IMR-90 (cell line): ENCODE results near the gene OR1J4. TPM values are rescaled to one million over a fixed set of nuclear protein-coding genes. Genes with fewer than 3 reads are reported as not detected.

Source experiments
- ATAC-seq: fragments of 200-7000 bp; cut with Tn5 transposase; 2 replicates; pipeline ENCODE4 v1.9.1; 2020; ENCODE audit warnings: low read depth, mild to moderate bottlenecking, moderate library complexity
- BruUV-seq: library from RNA; stranded (reverse); fragments of 400-500 nt; replicated peaks from 2 replicates; lab custom pipeline; 2021; lab: Mats Ljungman, UMichigan
- CTCF ChIA-PET: fragments of 300-600 bp; formaldehyde crosslinking; extraction: SDS; loops from one replicate; lab custom pipeline; 2021; ENCODE audit warnings: antibody characterized with exemption; lab: Yijun Ruan, JAX
- POLR2A ChIA-PET: fragments of 300-600 bp; sonication (Branson Sonifier 250); formaldehyde crosslinking; loops from one replicate; lab custom pipeline; 2022; ENCODE audit warnings: antibody characterized with exemption; ENCODE audit not compliant: unreplicated experiment; lab: Charles Lee
- DNase-seq: peaks from one replicate; pipeline ENCODE4 v3.0.0; 2013
- H2AFZ ChIP-seq: replicated peaks from 2 replicates; pipeline ENCODE3; 2013; ENCODE audit warnings: low read length, mild to moderate bottlenecking; ENCODE audit not compliant: poor library complexity
- H2AK5ac ChIP-seq: 2 replicates; pipeline ENCODE4 v1.6.1; 2013; ENCODE audit warnings: low read depth, low read length, inconsistent platforms
- H2AK9ac ChIP-seq: replicated peaks from 2 replicates; pipeline ENCODE3; 2013; ENCODE audit warnings: mild to moderate bottlenecking, low read depth, low read length, moderate library complexity; ENCODE audit not compliant: poor library complexity
- H2BK120ac ChIP-seq: 2 replicates; pipeline ENCODE4 v1.6.1; 2013; ENCODE audit warnings: low read depth, low read length, inconsistent platforms
- H2BK15ac ChIP-seq: 3 replicates; pipeline ENCODE4 v1.6.1; 2013; ENCODE audit warnings: low read depth, low read length, inconsistent platforms
- H2BK20ac ChIP-seq: 2 replicates; pipeline ENCODE4 v1.6.1; 2013; ENCODE audit warnings: low read depth, mild to moderate bottlenecking, inconsistent platforms, low read length, moderate library complexity
- H2BK5ac ChIP-seq: 2 replicates; pipeline ENCODE4 v1.6.1; 2013; ENCODE audit warnings: mild to moderate bottlenecking, low read depth, low read length, inconsistent platforms; ENCODE audit not compliant: poor library complexity, severe bottlenecking
- H3K14ac ChIP-seq: replicated peaks from 2 replicates; pipeline ENCODE4 v1.6.1; 2013; ENCODE audit warnings: low read depth, low read length, inconsistent platforms
- H3K18ac ChIP-seq: 2 replicates; pipeline ENCODE4 v1.6.1; 2013; ENCODE audit warnings: low read depth, low read length, control low read depth
- H3K23ac ChIP-seq: 2 replicates; pipeline ENCODE4 v1.6.1; 2013; ENCODE audit warnings: low read depth, low read length, inconsistent platforms
- H3K27ac ChIP-seq: 2 replicates; pipeline ENCODE4 v1.5.1; 2013; ENCODE audit warnings: mild to moderate bottlenecking, control low read depth, low read length; ENCODE audit not compliant: insufficient read depth
- H3K27me3 ChIP-seq: 2 replicates; pipeline ENCODE4 v1.6.1; 2013; ENCODE audit warnings: low read length; ENCODE audit not compliant: control insufficient read depth, insufficient read depth
- H3K36me3 ChIP-seq: 2 replicates; pipeline ENCODE4 v1.6.1; 2013; ENCODE audit warnings: low read length, mixed read lengths; ENCODE audit not compliant: control insufficient read depth, insufficient read depth
- H3K4ac ChIP-seq: 2 replicates; pipeline ENCODE4 v1.6.1; 2013; ENCODE audit warnings: low read depth, low read length, inconsistent platforms
- H3K4me1 ChIP-seq: 2 replicates; pipeline ENCODE4 v1.6.1; 2013; ENCODE audit warnings: low read length, mixed read lengths; ENCODE audit not compliant: control insufficient read depth, insufficient read depth
- H3K4me2 ChIP-seq: 2 replicates; pipeline ENCODE4 v1.6.1; 2013; ENCODE audit warnings: low read depth, mild to moderate bottlenecking, control low read depth, low read length, moderate library complexity
- H3K4me3 ChIP-seq: 2 replicates; pipeline ENCODE4 v1.5.1; 2013; ENCODE audit warnings: low read depth, mild to moderate bottlenecking, control low read depth, low read length, moderate library complexity; ENCODE audit not compliant: insufficient read depth
- H3K56ac ChIP-seq: 2 replicates; pipeline ENCODE4 v1.6.1; 2013; ENCODE audit warnings: low read length, inconsistent platforms; ENCODE audit not compliant: insufficient read depth; ENCODE audit errors: extremely low read depth
- H3K79me1 ChIP-seq, 2 experiments: 2 replicates each; pipeline ENCODE4 v1.6.1; 2013; ENCODE audit warnings: low read length in 2 of 2, inconsistent platforms in 1 of 2, low read depth in 1 of 2
- H3K9ac ChIP-seq: 2 replicates; pipeline ENCODE4 v1.6.1; 2013; ENCODE audit warnings: low read depth, low read length, control low read depth
- H3K9me1 ChIP-seq: 2 replicates; pipeline ENCODE4 v1.6.1; 2013; ENCODE audit warnings: low read length, inconsistent platforms; ENCODE audit not compliant: insufficient read depth
- H3K9me3 ChIP-seq: 2 replicates; pipeline ENCODE4 v1.6.1; 2013; ENCODE audit warnings: low read length; ENCODE audit not compliant: control insufficient read depth, insufficient read depth
- H4K20me1 ChIP-seq: 2 replicates; pipeline ENCODE4 v1.6.1; 2013; ENCODE audit warnings: low read length, inconsistent platforms; ENCODE audit not compliant: insufficient read depth
- H4K5ac ChIP-seq: 2 replicates; pipeline ENCODE4 v1.6.1; 2013; ENCODE audit warnings: mild to moderate bottlenecking, low read depth, low read length, control low read depth
- H4K8ac ChIP-seq, 2 experiments: 2 replicates each; pipeline ENCODE4 v1.6.1; 2013; ENCODE audit warnings: low read depth in 2 of 2, low read length in 2 of 2, control low read depth in 1 of 2, inconsistent platforms in 1 of 2
- H4K91ac ChIP-seq: 2 replicates; pipeline ENCODE4 v1.6.1; 2013; ENCODE audit warnings: low read depth, low read length, inconsistent platforms; ENCODE audit not compliant: insufficient read depth
- CTCF ChIP-seq: conservative IDR thresholded peaks from 2 replicates; pipeline ENCODE4 v1.5.1; 2012; ENCODE audit warnings: mild to moderate bottlenecking, low read depth, low read length, improper control_type of control experiment
- WGBS, 2 experiments: methylation state at CpG; one replicate each; pipeline versions ENCODE4 v1.1.5 to v1.1.7; 2013; ENCODE audit warnings: missing lambda C conversion rate in 2 of 2; ENCODE audit not compliant: insufficient read length in 1 of 2; ENCODE audit errors: extremely low coverage in 2 of 2; 5-methylcytosine and 5-hydroxymethylcytosine counted together
- dilution Hi-C: fragments of 300-500 bp; cut with HindIII; formaldehyde crosslinking; loops from one replicate; pipeline ENCODE4 v1.14.3; 2018; ENCODE audit warnings: low sequenced_read_pairs; ENCODE audit not compliant: unreplicated experiment
- in situ Hi-C: fragments of 300-500 bp; cut with MboI; formaldehyde crosslinking; loops from 3 replicates; pipeline ENCODE4 v1.14.3; 2019; ENCODE audit warnings: low sequenced_read_pairs, inconsistent platforms, mixed read lengths
- intact Hi-C: fragments of 100-400 bp; cut with micrococcal nuclease; formaldehyde crosslinking; loops from 2 replicates; pipeline ENCODE4 v1.10.0; 2022
- polyA plus RNA-seq, 3 experiments: library from polyadenylated mRNA; depleted of rRNA; stranded (reverse); fragments of >200 nt; gene quantifications; 2 replicates each; pipeline ENCODE4 v1.2.3, GENCODE V29; 2012; ENCODE audit warnings: low replicate concordance in 1 of 3
- total RNA-seq: library from RNA; depleted of rRNA; stranded (reverse); fragments of >200 nt; gene quantifications from 2 replicates; pipeline ENCODE4 v1.2.3, GENCODE V29; 2012

OR1J4 gene
- total and polyA plus RNA-seq, 2 of the 4 experiments (the other 2 are of a cell fraction) = not detected

GRCh38 chr9:122526602-122527001 is 7.7 kb downstream of the OR1J4 start:
- DNase-seq (no peak), ATAC-seq (no peak)
- Histone ChIP-seq H3K18ac (no peak overlapping the region), H3K79me1 (no peaks in the 10 kb centered on the region), H4K91ac (no peak overlapping the region), H3K36me3 (no peaks in the 10 kb centered on the region), H2BK5ac (no peak overlapping the region), H3K4me1 (no peaks in the 10 kb centered on the region), H4K8ac (no peak overlapping the region), H3K23ac (no peak overlapping the region), H2BK20ac (no peak overlapping the region), H3K14ac (no peak overlapping the region), H4K5ac (no peak overlapping the region), H3K27ac (no peak overlapping the region), H3K9me1 (0 out of 2 replicates have a peak, but pooled peaks cover 4% of the 10 kb centered on the region), H2AFZ (no peak overlapping the region), H3K56ac (no peak overlapping the region), H4K20me1 (no peaks in the 10 kb centered on the region), H2BK120ac (no peak overlapping the region), H3K4me3 (no peak overlapping the region), H3K27me3 (peaks cover 4% of the 10 kb centered on the region), H3K9ac (no peak overlapping the region), H2BK15ac (no peak overlapping the region), H3K4ac (no peak overlapping the region), H2AK5ac (no peak overlapping the region), H3K9me3 (no peaks in the 10 kb centered on the region), H2AK9ac (no peak overlapping the region), H3K4me2 (no peak overlapping the region)
- no TSS peak for BruUV-seq
- dilution Hi-C loops (no loop called here), intact Hi-C loops (no loop called here), in situ Hi-C loops (no loop called here)
- TF ChIP-seq CTCF = no peak
- ChIA-PET POLR2A (no interaction called here), CTCF (no interaction called here)
- no CpG with 5 or more reads among the region's 10 CpGs for WGBS, 2 experiments
